HG03159 (cell line): Measurements from ENCODE around the gene VPS37C.
"Not testable (repeated sequence)": the region's sequence is repeated elsewhere in the genome, so short reads cannot be mapped to it uniquely, and the experiment has no call there.

Experiments used
- ATAC-seq: cut with Tn5 transposase; IDR thresholded peaks from one replicate; pipeline ENCODE4 v1.9.1; 2021; ENCODE audit warnings: mild to moderate bottlenecking, moderate library complexity; ENCODE audit not compliant: unreplicated experiment

The VPS37C gene

DNA sequence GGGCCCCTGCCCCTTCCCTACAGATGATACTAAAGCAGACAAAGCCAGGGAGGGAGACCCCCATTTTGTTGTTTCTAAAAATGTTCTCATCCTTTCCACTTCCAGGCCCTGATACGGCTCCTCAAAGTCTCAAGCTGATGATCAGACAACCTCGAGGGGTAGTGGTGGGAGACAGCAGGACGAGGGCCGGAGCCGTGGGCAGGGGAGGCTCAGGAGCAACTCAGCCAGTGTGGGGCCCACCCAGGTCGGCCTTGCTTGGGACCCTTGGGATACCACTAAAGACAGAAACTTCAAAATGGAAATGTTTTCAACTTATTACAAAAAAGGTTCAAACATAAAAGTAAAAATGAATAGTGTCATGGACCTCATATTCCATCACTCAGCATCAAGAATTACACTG, 15.2 kb upstream of the VPS37C start:
- ATAC-seq, result no peak

DNA sequence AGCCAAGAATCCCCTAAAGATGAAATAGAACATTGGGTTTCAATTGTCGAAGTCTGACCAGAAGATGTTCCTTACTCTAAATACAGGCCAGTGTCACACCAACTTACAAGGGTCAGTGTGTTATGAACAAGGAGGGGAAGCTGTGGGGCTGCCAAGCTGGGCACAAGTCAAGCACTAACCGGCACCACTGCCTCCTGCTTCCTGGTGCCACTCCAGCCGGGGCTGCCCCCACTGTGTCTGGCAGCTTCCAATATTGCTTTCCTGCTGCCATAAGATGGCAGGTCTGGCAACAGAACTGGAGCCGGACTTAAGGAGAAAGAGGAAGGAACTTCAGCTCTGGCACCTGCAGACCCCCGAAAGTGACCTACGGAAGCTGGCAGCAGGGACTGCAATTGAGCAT, 13.7 kb upstream of the VPS37C start:
- ATAC-seq, result no peak

DNA sequence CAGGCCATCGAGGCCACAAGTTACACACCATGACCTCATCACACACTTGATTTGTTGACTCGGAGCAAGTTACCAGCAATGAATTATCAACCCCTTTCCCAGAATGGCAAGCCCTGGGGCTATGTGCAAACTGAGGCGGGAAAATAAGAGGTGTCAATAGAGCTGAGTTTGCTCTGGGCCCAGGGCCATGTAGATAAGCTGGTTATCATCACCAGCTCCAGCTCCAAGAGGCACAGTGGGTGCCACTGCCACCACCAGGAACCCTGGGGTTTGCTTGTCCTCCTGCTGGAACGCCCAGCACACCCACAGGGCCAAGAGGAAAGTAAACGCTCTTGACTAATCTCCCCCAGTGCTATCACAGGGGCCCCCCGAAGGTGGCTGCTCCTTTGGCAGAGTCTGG, 13.0 kb upstream of the VPS37C start:
- no peak for ATAC-seq

DNA sequence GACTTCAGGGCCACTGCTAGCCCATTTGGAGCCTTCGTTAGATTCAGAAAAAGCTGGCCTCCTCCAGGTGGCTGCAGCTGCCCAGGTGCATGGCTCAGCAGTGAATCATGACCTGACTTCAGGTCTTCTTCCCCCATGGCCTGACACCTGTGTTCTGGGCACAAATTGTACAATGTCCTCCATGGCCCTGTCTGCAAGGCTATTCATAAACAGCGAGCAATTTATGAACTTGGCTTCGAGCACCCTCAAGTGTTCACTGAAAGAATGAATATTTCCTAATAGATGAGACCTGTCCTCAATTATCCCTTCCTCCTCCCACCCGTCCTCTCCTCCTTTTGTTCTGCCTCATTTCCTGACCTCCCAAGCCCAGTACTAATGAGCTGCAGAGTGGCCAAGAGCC, 12.2 kb upstream of the VPS37C start:
- no peak for ATAC-seq

DNA sequence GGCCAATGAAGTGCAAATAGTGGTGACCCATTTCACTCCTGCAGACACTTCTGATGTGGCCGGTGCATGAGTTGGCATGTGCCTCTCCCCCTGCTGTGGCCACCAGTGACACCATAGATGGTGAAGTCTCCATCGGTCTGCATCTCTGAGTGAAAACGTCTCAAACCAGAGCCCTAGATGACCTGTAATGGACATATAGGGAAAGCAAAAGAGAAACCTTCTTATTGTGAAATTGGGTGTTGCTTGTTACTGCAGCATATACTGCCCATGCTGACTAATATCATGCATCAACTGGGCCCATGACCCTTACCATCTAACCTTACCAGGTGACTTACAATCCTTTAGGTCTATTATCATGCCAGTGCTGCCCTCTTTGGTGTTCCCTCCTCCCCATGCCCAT, 11.7 kb upstream of the VPS37C start:
- no peak for ATAC-seq

DNA sequence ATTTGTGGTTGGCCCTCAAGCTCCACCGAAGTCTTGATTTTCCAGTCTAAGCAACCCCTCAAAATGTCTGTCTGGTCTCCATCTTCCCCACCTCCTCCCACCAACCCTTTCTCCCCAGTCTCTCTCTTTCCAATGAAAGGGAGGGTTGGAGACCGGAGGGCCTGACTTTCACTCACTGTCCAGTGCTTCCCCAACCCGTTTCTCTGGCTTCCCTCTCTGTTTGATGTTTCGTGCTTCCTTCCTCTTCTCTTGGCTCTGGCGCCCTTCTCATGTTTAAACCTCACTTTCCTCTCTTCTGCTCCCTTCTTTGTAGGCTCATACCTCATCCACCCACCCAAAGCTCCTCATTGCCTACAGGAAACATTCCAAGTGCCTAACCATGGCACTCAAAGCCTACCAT, 11.1 kb upstream of the VPS37C start:
- ATAC-seq, result no peak

DNA sequence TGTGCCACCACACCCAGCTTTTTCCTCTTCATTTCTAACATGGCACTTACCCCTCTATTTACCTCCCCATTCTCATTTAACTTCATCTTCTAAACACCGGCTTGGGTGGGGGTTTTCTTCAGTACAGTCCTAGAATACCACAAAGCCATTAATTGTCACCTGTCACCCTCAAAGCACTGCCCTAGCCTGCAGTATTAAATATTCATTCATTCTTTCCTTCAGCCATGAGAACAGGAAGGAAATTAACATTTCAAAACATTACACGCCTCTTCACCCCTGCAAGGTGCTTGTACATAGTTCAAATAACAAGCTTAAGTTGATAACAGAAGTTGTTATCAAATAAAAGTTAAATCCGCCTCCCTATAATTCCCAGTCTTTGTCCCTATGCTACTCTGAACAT, 10.7 kb upstream of the VPS37C start:
- ATAC-seq, result no peak

DNA sequence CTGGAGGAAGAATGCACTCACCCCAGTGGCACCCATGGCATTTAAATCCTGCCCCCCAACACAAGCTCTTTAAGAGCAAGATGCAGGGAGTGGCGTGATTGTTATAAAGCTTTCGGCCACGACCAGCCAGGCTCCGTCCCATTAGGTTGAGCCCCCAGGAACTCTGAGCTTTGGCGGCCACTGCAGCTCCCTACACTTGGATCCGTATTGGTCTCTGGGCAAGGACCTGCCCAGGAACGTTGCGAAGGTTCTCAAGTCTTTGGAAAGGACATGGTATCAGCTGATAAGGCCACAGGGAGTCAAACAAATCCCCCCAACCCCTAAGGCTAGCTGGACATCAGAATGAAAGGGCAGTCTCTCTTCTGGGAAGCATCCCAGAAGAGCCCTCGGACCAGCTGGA, 9.3 kb upstream of the VPS37C start:
- no peak for ATAC-seq

DNA sequence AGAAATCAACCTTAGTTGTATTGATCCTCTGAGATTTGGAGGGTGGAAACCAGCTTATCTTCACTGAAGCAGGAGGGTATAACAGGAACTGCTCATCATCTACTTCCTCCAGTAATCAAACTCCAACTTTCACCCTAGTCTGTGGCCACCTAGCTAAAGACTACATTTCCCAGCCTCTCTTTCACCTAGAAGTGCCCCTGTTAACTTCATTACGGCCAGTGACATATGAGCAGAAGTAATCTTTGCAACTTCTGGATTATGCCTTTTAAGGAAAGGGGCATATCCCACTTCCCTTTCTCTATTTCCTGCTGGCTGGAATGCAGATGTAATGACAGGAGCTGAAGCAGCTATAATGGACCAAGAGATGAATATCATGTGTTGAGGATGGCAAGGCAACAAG, 7.6 kb upstream of the VPS37C start:
- no peak for ATAC-seq

DNA sequence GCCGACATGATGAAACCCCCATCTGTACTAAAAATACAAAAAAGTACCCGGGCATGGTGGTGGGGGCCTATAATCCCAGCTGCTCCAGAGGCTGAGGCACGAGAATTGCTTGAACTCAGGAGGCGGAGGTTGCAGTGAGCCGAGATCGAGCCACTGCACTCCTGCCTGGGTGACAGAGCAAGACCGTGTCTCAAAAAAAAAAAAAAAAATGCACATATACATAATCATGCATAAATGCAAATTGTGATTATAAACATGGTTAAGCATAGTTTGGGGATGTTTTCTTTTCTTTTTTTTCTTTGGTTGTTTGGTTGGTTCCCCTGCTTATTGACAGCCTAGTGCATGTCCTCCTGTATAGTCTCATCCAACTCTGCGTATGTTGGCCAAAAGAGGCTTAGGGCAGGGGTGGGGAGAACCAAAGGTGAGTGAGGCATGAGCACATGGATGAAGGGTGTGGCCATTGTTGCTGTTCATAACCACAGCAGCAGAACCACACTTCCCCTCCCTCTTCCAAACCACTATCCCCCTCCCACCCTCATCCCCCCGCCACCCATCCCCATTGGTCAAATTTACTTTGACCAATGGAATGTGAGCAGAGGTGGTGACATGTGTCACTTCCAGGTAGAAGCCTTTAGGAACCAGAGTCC, 6.9 kb upstream of the VPS37C start:
- no peak for ATAC-seq

DNA sequence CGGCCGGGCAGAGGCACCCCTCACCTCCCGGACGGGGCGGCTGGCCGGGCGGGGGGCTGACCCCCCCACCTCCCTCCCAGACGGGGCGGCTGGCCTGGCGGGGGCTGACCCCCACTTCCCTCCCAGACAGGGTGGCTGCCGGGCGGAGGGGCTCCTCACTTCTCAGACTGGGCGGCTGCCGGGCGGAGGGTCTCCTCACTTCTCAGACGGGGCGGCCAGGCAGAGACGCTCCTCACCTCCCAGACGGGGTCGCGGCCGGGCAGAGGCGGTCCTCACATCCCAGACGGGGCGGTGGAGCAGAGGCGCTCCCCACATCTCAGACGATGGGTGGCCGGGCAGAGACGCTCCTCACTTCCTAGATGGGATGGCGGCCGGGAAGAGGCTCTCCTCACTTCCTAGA, 5.1 kb upstream of the VPS37C start:
- not testable (repeated sequence) for ATAC-seq

DNA sequence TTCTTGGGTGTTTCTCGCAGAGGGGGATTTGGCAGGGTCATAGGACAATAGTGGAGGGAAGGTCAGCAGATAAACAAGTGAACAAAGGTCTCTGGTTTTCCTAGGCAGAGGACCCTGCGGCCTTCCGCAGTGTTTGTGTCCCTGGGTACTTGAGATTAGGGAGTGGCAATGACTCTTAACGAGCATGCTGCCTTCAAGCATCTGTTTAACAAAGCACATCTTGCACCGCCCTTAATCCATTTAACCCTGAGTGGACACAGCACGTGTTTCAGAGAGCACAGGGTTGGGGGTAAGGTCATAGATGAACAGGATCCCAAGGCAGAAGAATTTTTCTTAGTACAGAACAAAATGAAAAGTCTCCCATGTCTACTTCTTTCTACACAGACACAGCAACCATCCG, 4.6 kb upstream of the VPS37C start:
- not testable (repeated sequence) for ATAC-seq

DNA sequence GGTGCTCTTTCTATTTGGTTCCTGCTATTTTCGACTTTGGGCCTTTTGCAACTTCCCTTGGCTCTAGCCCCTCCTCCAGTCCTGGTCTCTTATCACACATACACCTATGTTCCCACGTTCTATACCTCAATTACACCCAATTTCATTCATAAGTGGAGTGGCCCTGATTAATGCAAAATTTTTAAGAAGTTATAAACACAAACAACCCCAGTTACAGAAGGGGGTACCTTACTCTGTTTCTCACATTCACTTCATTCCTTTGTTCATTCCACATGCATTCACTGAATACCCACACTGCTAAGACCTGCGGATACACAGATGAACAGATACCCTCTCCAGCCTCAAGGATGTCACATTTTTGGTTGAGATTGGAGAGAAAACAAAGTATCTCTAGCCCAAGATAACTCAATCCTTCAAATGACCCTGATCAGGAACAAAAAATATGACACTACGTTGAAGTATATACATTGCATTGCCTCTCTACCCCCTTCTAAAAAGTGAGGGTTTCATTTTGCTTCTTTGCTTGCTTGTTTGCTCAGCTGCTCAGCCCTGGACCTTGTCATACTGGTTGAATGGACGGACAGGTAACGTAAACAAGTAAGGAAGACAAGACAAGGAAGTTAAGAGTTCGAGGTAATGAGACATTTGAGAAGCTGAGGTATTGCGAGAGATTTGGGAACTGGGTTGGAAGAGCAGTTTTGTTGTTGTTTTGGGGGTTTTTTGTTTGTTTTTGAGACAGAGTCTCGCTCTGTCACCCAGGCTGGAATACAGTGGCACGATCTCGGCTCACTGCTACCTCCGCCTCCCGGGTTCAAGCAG, 3.6 kb upstream of the VPS37C start:
- ATAC-seq, result no peak

DNA sequence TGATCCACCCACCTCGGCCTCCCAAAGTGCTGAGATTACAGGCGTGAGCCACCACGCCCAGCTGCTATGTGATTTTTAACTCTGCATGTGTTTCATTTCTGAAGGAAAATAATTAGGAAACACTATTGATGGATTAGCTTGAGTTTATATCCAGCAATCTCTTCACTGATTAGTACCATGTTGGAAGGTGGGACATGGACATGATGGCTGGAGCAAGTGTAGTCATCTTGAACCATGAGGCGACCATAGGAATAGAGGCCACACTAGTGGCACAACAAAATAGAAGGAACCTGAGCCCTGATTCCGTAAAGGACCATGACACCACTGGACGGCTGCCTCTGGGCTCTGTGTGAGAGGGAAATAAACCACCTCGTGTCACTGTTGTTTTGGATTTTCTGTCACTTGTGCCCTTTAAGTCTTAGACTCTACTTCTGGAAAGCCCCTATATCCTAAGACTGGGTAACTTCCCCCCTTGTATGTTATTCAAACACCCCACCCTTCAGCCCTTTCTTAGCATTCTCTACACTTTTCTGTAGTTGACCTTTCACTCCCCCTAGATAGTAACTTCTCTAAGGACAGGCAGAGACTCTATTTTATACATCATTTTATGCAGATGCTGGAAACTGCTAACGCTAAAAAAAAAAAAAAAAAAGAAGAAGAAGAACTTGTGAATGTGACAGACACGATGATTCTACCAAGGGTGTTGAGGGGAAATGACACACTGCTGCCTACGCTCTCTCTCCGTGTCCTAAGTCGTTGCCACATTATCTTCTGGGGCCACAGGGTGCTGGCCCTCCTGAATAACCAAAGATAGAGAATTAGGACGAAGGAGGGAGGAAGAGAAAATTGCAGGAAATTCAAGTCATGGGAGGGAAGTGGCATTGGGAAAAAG, 2.7 kb upstream of the VPS37C start:
- no peak for ATAC-seq

DNA sequence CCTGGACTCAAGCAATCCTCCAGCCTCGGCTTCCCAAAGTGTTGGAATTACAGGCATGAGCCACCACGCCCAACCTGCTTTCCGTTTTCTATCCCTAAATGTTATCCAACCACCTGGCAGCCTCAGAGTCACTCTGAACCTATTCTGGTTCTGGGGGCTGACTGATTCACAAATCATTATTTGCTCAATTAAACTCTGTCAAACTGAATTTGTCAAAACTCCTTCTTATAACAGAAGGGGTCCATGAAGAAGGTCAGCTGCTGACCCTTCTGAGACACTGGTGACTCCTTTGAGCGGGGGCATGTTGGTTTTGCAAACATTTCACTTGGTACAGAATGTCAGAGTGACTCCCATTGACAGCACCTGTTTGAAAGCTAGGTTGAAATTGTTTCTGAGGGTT, 1.8 kb upstream of the VPS37C start:
- no peak for ATAC-seq

DNA sequence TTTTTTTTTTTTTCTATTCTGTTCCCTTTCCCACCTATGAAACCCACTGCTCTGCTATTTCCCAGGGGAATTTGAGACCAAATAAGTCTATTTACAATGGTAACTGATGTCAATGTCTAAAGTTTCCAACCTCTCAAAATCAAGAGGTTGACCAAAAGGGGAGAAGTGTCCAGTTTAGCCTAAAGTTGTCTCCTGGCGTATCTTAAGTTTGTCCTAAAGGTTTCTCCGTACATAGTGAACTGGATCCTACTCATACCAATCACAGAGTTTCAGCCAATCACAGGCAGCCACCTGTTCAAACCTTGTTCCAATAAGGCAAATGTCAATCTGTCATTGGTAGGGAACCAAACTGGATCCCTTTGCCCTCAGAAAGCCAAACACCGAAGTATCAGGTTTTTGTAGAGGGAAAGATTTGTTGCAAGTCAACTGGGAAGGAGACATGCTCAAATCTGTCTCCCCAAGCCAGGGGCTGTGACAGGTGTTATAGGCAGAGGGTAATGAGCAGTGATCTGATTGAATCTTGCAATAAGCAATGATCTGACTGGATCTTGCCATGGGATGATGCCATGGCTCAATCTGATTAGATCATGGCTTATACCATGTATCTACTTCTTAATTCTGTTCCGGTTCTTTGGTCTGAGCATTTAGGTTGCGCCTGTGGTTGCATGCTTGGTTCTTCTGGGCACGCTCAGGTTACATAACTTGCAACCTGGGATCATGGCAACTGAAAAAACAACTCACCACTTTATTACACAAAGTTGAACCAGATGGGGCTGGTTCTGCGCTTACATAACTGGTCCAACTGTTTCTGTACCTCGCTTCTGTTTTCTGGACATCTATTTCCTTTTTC, 1.1 kb upstream of the VPS37C start:
- ATAC-seq, result no peak

DNA sequence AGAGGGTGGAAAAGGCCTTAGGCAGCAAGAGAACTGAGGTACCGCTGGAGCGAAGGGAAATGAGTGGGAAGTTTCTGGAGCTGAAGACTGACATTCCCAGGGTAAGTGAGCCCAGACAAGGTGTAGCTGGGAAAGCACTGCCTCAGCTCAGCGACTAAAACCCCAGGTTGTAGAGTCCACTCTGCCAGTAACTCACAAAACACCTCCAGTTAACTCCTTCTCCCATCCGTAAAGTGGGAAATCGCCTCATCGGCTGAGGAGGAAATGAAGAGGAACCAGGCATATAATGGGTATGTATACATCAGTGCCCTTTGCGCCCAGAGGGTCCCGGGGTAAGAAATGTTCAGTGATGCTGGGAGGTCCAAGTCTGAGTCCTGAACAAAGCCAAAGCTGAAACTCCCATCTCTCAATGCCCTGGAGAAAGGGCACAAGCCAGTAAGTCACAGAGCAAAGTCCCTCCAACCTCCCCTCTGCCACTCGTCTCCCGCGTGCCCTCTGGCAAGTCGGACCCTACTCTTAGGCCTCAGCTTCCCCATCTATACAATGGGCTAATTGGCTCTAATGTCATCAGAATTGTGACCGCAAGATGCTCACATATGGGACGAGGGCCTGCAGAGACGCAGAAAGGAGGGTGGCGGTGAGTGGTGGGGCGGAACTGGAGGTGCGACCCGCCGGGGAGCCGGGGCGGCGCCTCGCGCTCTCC, 588 bp downstream of the VPS37C start:
- ATAC-seq, result no peak

DNA sequence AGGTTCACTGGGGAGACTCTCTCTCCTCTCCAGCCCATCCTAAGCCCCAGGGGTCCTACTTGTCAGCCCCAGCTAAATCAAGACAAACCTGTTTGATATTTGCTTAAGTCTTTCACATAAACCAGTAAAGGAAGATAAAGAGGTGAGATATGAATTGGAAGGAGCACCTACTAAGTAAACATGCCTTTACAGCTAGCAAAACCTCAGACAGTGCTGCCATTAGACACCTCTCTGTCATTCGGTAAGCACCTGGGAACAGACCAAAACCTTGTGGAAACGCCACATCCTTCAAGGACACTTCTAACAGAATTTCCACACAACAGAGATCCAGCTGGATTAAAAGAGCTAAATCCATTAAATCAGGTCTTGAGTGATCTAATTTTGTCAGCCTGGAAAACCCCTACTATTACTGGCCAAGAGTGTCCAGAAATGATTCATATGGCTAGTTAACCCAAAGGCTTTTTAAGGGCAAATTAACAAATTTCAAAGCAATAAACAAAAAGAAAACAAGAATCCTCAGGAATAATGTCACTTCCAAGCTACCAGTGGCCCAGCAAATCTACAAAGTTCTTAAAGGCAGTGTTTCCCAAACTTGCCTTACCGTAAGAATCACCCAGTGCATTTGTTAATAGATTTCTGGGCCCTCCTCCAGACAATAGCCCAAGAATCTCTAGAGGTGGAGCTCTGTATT, 2.4 kb downstream of the VPS37C start:
- no peak for ATAC-seq

DNA sequence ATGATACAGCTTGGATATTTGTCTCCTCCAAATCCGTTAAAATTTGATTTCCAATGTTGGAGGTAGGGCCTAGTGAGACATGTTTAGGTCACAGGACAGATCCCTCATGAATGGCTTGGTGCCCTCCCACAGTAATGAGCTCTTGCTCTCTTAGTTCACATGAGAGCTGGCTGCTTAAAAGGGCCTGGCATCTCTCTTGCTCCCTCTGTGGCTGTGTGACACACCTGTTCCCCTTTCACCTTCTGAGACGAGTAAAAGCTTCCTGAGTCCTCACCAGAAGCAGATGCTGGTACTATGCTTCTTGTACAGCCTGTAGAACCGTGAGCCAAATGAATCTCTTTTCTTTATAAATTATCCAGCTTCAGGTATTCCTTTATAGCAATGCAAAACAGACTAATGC, 3.5 kb downstream of the VPS37C start:
- no peak for ATAC-seq

DNA sequence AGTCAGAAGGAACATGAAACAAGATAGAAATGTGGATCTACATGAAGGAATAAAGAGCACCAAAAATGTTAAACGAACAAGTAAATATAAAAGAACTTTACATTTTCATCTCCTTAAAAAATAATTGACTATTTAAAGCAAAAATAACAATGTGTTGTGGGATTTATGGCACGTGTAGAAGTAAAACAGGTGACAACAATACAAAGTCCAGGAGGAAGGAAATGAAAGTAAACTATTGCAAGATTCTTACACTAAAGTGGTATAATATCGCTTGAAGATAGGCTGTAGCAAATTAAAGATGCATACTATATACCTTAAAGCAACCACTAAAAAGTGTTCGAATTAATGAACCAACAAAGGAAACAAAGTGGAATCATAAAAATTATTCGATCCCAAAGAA, 5.5 kb downstream of the VPS37C start:
- ATAC-seq, result no peak
